Activated naive CD4-positive, alpha-beta T cell treated with anti-CD3 and anti-CD28 coated beads, Interleukin-2, amount 10 ng/mL, durations not matched to agents 7 days and 5 days (primary cell): ENCODE data around the gene ERBB3.
"Not testable (repeated sequence)": the region's sequence is repeated elsewhere in the genome, so short reads cannot be mapped to it uniquely, and the experiment has no call there.

Source experiments
- CTCF ChIA-PET: fragments of 350-600 bp; sonication (Branson Sonifier 250); formaldehyde crosslinking; loops from one replicate; lab custom pipeline; 2021; ENCODE audit warnings: antibody characterized with exemption; lab: Charles Lee
- DNase-seq: peaks from one replicate; pipeline ENCODE4 v3.0.0-alpha.2; 2020
- H3K27ac Mint-ChIP-seq: one replicate; pipeline ENCODE4 v1.8.0; 2021; ENCODE audit warnings: mild to moderate bottlenecking, moderate library complexity, mixed read lengths
- H3K27me3 Mint-ChIP-seq: one replicate; pipeline ENCODE4 v1.8.0; 2021; ENCODE audit warnings: mild to moderate bottlenecking, mixed read lengths
- H3K36me3 Mint-ChIP-seq: one replicate; pipeline ENCODE4 v1.8.0; 2021; ENCODE audit warnings: mixed read lengths
- H3K4me1 Mint-ChIP-seq: one replicate; pipeline ENCODE4 v1.8.0; 2021; ENCODE audit warnings: mixed read lengths
- H3K4me3 Mint-ChIP-seq: one replicate; pipeline ENCODE4 v1.8.0; 2021; ENCODE audit warnings: mild to moderate bottlenecking, moderate library complexity, mixed read lengths
- H3K9me3 Mint-ChIP-seq: one replicate; pipeline ENCODE4 v1.8.0; 2021; ENCODE audit warnings: mixed read lengths

Gene ERBB3

DNA sequence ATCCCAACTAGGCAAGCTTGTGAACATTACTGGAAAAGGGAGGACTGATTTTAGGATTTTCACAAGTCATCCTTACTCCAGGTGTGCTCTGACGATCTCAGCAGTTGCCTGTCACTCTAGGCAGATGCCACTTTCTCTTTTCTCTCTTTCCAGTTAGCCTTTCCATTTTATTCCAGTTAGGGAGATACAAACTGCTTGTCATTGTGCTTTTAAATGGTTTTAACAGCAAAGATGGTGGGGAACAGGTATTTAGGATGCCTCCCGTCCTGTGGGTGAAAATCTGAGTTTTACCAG, 25.6 kb downstream of the ERBB3 start:
- CTCF ChIA-PET, result interaction anchor here (1.6 to 9.1 kb wide), 4 partner anchors 14 to 60 kb away, joined by 5 to 64 read pairs (median 24); partner anchors contain the start of genes ESYT1 and ZC3H10
- peaks cover 59% of the 10 kb centered on the region for H3K4me1 Mint-ChIP-seq
- peaks cover 47% of the 10 kb centered on the region for H3K36me3 Mint-ChIP-seq
- H3K27ac Mint-ChIP-seq, result peak overlapping the region; percentile 99
- H3K9me3 Mint-ChIP-seq, result no peaks in the 10 kb centered on the region
- H3K4me3 Mint-ChIP-seq, result peak overlapping the region; percentile 97
- H3K27me3 Mint-ChIP-seq, result peaks cover 6% of the 10 kb centered on the region
- no peak for DNase-seq

DNA sequence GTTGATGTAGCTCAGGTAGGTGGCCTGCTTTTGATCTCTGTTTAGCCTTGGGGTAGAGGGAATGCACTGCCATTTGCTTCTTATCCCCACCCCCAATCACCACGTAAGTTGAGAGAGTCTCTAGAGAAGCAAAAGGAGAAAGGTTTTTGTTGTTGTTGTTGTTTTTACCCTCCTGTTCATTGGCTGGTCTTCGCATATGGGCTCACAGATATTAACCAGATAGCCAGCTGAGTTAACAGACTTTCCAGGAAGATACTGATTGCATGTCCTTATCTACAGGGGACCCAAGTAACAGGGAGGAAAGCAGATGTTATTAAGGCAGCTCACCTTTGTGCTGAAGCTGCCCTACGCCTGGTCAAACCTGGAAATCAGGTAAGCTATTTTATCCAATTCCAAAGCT, 27.3 kb downstream of the ERBB3 start:
- no peaks in the 10 kb centered on the region for H3K9me3 Mint-ChIP-seq
- no peak for DNase-seq
- CTCF ChIA-PET, result interaction anchor here (1.2 to 1.7 kb wide), 4 partner anchors 11 to 368 kb away, joined by 3 to 8 read pairs (median 5); partner anchors contain the start of gene ZC3H10
- peaks cover 45% of the 10 kb centered on the region for H3K4me1 Mint-ChIP-seq
- no peak overlapping the region for H3K27ac Mint-ChIP-seq
- peaks cover 61% of the 10 kb centered on the region for H3K36me3 Mint-ChIP-seq
- H3K27me3 Mint-ChIP-seq, result peaks cover 6% of the 10 kb centered on the region
- H3K4me3 Mint-ChIP-seq, result peak overlapping the region; percentile 25

DNA sequence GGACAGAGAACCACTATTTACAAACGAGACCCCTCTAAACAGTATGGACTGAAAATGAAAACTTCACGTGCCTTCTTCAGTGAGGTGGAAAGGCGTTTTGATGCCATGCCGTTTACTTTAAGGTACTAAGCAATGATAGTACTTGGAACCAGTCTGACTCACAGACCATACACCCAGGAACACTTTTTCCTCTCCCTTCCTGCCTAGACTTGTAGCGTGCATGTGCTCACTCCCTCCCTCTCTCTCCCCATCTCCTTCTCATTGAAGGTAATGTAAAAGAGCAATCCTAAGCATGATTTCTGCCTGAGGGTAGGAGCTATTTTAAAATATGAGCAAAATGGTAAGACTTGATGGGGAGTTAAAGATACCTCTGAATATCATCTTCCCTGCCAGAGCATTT, 30.6 kb downstream of the ERBB3 start:
- no peak overlapping the region for H3K27ac Mint-ChIP-seq
- H3K4me1 Mint-ChIP-seq, result peaks cover 36% of the 10 kb centered on the region
- DNase-seq, result no peak
- H3K27me3 Mint-ChIP-seq, result no peaks in the 10 kb centered on the region
- H3K9me3 Mint-ChIP-seq, result no peaks in the 10 kb centered on the region
- H3K36me3 Mint-ChIP-seq, result peaks cover 72% of the 10 kb centered on the region
- no peak overlapping the region for H3K4me3 Mint-ChIP-seq
- CTCF ChIA-PET, result interaction anchor here (1.2 kb wide), 1 partner anchor 25 kb away, joined by 3 read pairs; no protein-coding TSS in a partner anchor

DNA sequence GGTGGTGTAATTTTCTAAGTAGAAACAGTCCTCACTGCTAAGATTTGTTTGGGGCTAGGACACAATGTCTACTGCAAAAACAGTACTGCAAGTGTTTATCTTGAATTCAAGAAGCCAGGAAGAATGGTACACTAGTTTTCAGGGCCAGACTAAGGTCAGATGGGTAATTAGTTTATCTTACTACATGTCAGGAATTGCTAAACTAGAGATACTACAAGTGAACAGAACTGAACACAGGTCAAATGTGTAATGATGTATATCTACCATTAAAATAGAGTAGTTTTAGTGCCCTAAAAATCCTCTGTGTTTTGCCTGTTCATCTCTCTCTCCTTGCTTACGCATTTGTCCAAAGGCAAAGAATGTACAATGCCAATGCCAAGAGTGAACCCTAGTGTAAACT, 34.1 kb downstream of the ERBB3 start:
- Mint-ChIP-seq H3K9me3 (no peaks in the 10 kb centered on the region), H3K27me3 (no peaks in the 10 kb centered on the region), H3K4me1 (peaks cover 30% of the 10 kb centered on the region), H3K4me3 (peak overlapping the region; percentile 21), H3K27ac (peak overlapping the region; percentile 77), H3K36me3 (peaks cover 62% of the 10 kb centered on the region)
- DNase-seq, result no peak
- CTCF ChIA-PET, result no interaction called here

DNA sequence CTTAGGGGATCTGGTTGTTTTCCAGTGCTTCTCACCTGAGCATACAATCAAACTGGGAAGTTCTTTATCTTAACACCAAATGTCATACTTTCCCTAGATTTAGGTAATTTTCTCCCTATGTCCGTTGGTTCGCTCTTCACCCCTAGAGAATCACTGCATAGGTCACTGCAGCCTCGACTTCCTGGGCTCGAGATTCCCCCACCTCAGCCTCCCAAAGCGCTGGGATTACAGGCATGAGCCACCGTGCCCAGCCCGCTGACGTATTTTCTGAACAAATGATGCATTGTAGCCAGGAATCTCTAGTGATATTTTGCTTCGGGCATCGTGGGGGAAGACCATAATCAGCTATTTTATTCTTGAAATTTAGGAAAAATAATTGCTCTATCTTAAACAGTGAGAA, 35.4 kb downstream of the ERBB3 start:
- H3K9me3 Mint-ChIP-seq, result no peaks in the 10 kb centered on the region
- H3K36me3 Mint-ChIP-seq, result peaks cover 56% of the 10 kb centered on the region
- peak overlapping the region; percentile 97 for H3K27ac Mint-ChIP-seq
- CTCF ChIA-PET, result interaction anchor here (0.7 to 1.4 kb wide), 3 partner anchors 11 to 112 kb away, joined by 3 to 6 read pairs (median 3); partner anchors contain the start of genes ESYT1 and PA2G4
- H3K27me3 Mint-ChIP-seq, result no peaks in the 10 kb centered on the region
- peaks cover 41% of the 10 kb centered on the region for H3K4me1 Mint-ChIP-seq
- peak overlapping the region; percentile 94 for H3K4me3 Mint-ChIP-seq
- no peak for DNase-seq

DNA sequence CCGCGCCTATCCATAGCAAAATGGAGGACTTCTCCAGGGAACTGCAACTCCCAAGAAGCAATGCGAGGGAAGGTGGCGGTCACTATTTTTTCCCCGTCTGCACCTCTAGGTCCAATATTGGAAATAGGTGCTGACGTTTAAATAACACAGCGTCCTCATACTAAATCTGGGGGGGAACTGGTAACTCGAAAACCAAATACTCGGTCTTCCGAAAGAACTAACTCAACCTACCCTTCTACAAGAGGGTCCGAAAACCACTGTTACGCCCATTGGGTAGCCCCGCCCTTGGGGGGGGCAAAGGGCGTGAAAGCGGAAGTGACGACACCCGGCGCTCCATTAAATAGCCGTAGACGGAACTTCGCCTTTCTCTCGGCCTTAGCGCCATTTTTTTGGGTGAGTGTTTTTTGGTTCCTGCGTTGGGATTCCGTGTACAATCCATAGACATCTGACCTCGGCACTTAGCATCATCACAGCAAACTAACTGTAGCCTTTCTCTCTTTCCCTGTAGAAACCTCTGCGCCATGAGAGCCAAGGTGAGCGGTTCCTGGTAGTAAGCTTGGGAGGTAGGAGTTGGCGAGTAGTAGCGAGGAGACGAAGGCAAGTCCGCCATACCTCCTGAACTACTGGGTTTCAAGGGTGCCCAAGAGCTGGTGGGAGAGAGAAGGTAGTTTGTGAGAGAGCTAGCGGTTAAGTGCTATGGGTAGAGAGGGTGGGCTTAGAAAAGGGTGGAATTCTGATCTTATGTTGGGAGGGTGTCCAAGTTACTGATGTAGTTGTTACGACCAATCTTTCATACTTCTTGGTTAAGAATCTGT, 36.5 kb downstream of the ERBB3 start, which contains the start of gene RPL41:
RPL41 (plus strand) TSS at position 367 of the 815 bp plus-strand sequence.
- DNase-seq, result peak; percentile 95
- Mint-ChIP-seq H3K27me3 (no peaks in the 10 kb centered on the region), H3K36me3 (peaks cover 54% of the 10 kb centered on the region), H3K4me1 (peaks cover 46% of the 10 kb centered on the region), H3K9me3 (no peaks in the 10 kb centered on the region), H3K27ac (peak within 1 kb of the TSS; percentile 97), H3K4me3 (peak within 1 kb of the TSS; percentile 94)
- CTCF ChIA-PET, result interaction anchor here (0.7 to 5.2 kb wide), 8 partner anchors 12 to 377 kb away, joined by 3 to 87 read pairs (median 12); partner anchors contain the start of genes ESYT1, PA2G4 and SMARCC2

DNA sequence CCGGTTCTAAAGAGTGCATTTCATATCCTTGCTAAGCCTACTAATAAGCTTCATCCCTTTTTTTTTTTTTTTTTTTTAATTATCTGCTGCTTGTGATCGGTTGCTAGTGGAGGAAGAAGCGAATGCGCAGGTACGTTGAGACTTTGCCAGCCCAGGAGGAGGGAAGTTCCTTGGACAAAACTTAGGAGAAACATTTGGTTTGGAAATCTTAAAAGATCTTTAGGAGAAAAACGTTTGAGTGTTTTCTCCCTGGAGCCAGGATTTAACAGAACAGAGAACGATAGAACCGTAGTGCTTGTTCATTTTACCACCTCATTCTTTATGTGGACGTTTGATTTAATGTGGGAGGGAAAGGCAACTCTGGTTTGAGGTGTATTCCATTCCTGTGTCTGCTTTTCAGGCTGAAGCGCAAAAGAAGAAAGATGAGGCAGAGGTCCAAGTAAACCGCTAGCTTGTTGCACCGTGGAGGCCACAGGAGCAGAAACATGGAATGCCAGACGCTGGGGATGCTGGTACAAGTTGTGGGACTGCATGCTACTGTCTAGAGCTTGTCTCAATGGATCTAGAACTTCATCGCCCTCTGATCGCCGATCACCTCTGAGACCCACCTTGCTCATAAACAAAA, 37.2 kb downstream of the ERBB3 start:
- Mint-ChIP-seq H3K4me1 (peaks cover 46% of the 10 kb centered on the region), H3K36me3 (peaks cover 50% of the 10 kb centered on the region), H3K27ac (peak overlapping the region; percentile 97), H3K4me3 (peak overlapping the region; percentile 94)
- not testable (repeated sequence) for DNase-seq, H3K27me3 Mint-ChIP-seq, H3K9me3 Mint-ChIP-seq
- CTCF ChIA-PET, result interaction anchor here (1.4 to 5.2 kb wide), 7 partner anchors 9 to 378 kb away, joined by 3 to 87 read pairs (median 13); partner anchors contain the start of genes ESYT1 and SMARCC2

DNA sequence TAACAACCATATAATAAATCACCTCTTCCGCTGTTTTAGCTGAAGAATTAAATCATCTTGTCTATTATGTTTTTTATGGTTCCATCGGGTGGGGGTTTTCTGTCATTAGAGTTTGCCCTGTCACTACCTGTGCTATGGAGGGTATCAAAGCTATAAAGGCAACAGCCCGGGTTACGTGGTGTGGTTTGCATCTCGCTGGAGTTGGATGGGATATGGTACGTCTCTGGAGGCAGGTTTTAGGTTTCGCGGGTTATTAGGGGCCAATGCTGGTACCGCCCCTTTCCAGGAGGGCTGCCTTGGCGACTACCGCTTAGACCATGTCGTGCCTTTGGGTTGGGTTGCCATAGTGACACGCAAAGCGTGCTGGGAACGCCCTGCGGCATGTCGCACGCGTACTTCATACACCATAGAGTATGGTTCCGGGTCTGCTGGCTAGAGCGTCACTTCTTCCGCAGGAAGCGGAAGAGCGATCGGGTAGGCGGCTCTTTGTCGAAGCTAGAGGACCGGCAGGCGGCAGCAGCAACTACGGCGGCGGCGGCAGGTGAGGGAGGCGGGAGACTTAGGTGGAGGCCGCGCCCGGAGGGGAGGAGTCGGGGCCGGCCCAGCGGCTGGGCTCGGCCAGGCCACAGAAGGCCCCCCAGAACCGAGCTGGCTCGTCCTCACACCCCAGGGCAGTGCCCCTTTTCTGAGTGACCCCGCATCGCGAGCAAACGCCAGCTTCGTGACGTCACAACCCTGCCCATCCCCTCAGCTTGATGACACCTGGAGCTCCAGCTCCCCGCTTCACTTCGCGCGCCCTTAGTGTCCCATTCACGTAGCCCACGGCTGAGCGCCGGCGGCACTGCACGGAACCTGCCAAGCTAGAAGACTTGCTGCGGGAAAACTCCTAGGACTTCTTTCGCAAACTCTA, 38.1 kb downstream of the ERBB3 start, which contains the start of gene ZC3H10:
ZC3H10 (plus strand) TSS at position 489 of the 910 bp plus-strand sequence. CDS start 2,297 bp downstream, outside the sequence.
- no peaks in the 10 kb centered on the region for H3K27me3 Mint-ChIP-seq
- CTCF ChIA-PET, result interaction anchor here (0.7 to 5.2 kb wide), 21 partner anchors 8 to 379 kb away, joined by 3 to 87 read pairs (median 6); partner anchors contain the start of genes ANKRD52, ESYT1, PA2G4 and RAB5B
- H3K27ac Mint-ChIP-seq, result peak within 1 kb of the TSS; percentile 97

DNA sequence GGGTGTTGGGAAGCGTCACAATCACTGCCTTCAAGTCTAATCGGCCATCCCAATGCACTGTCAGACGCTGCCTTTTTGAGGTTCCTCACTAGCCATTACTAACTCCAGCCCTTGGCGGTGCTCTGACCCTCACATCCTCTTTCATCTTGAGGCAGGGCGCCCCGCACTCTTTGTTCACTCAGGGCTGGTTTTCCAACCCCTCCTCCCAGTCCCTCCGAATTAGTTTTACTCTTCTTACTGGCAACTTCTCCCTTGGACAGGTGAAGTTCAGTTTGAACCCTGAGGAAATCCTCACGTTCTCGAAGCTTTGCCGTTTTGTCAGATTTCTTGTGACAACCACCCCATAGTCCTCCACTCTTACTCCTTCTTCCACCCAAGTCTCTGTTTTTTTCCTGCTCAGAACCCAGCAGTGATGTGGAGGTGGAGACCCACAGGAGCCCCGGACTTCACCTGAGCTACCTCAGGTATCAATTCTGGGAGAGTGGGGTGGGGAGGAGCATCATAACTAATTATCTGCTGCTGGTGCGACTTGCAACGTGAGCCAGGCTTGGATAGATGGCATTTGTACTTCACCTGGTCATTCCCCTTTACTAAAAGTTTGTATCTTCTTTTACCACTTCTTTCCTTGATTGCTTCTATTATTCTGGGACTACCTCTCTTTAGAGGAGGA, 38.9 kb downstream of the ERBB3 start:
- H3K4me1 Mint-ChIP-seq, result peaks cover 48% of the 10 kb centered on the region
- CTCF ChIA-PET, result interaction anchor here (0.7 to 5.2 kb wide), 20 partner anchors 7 to 345 kb away, joined by 3 to 87 read pairs (median 6); partner anchors contain the start of genes ANKRD52, ESYT1, PA2G4 and RAB5B
- DNase-seq, result no peak
- peaks cover 34% of the 10 kb centered on the region for H3K36me3 Mint-ChIP-seq
- H3K27ac Mint-ChIP-seq, result peak overlapping the region; percentile 97
- H3K9me3 Mint-ChIP-seq, result no peaks in the 10 kb centered on the region
- peak overlapping the region; percentile 94 for H3K4me3 Mint-ChIP-seq
- H3K27me3 Mint-ChIP-seq, result no peaks in the 10 kb centered on the region

More for the DNA sequence above, 38.1 kb downstream of the ERBB3 start, which contains the start of gene ZC3H10:
- Mint-ChIP-seq H3K36me3 (peaks cover 41% of the 10 kb centered on the region), H3K4me3 (peak within 1 kb of the TSS; percentile 94), H3K9me3 (no peaks in the 10 kb centered on the region), H3K4me1 (peaks cover 46% of the 10 kb centered on the region)
- peak; percentile 99 for DNase-seq

DNA sequence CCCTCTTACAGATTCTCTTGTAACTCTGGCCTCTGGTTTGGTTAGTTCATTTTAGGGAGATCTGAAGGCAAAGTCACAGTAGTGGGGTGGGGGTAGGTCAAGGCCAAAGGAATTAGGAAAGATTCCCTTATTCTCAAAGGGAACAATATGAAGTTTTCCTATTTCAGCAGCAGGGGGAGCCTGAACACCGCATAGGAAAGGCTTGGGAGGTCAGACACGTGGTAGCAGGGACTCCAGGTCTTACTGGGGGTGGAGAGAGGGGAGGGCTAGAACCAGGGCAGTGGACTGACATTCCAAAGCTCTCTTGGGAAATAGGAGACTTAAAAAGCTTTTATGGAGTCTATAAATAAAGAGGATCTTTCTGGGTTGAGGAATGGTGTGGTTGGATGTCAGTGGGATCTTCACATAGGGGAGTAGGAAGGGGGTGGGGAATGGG, 39.4 kb downstream of the ERBB3 start:
- H3K4me3 Mint-ChIP-seq, result peak overlapping the region; percentile 94
- peak; percentile 74 for DNase-seq
- H3K36me3 Mint-ChIP-seq, result peaks cover 28% of the 10 kb centered on the region
- H3K9me3 Mint-ChIP-seq, result no peaks in the 10 kb centered on the region
- H3K27ac Mint-ChIP-seq, result peak overlapping the region; percentile 97
- no peaks in the 10 kb centered on the region for H3K27me3 Mint-ChIP-seq
- peaks cover 49% of the 10 kb centered on the region for H3K4me1 Mint-ChIP-seq
- CTCF ChIA-PET, result interaction anchor here (0.7 to 5.2 kb wide), 18 partner anchors 9 to 227 kb away, joined by 3 to 87 read pairs (median 4); partner anchors contain the start of genes ESYT1, PA2G4, RNF41 and SMARCC2

DNA sequence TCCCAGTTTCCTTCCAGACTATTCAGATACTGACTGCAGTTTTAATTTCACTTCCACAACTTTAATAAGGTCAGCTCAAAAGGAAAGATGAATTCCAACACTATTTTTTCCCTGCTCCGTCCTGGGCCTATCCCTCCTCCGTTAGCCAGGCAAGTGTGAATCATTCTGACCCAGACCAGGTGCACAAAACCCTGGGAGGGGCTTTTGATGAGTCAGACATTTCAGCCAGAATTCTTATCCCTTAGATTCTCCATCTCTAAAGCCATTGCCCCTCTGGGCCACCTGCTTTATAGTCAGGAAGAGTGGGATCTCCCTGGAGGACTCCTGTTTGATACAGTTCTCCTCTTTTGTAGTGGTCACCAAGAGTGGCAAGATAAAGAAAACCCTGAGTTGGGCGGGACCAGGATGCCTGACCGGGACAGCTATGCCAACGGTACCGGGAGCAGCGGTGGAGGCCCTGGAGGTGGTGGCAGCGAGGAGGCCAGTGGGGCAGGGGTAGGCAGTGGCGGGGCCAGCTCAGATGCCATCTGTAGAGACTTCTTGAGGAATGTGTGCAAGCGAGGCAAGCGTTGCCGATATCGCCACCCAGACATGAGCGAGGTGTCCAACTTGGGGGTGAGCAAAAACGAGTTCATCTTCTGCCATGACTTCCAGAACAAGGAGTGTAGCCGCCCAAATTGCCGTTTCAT, 40.3 kb downstream of the ERBB3 start:
- CTCF ChIA-PET, result interaction anchor here (0.7 to 5.2 kb wide), 17 partner anchors 8 to 230 kb away, joined by 3 to 87 read pairs (median 4); partner anchors contain the start of genes ESYT1, PA2G4, RNF41 and SMARCC2
- Mint-ChIP-seq H3K27me3 (no peaks in the 10 kb centered on the region), H3K9me3 (no peaks in the 10 kb centered on the region), H3K36me3 (peaks cover 28% of the 10 kb centered on the region), H3K27ac (no peak overlapping the region), H3K4me1 (peaks cover 54% of the 10 kb centered on the region), H3K4me3 (no peak overlapping the region)
- DNase-seq, result no peak
